GM12865 (cell line): ENCODE measurements around the gene KCNIP3.

Source experiments
- DNase-seq: peaks from one replicate; pipeline ENCODE4 v3.0.0; 2010; ENCODE audit warnings: low read depth
- H3K4me3 ChIP-seq: 2 replicates; pipeline ENCODE4 v1.5.1; 2011; ENCODE audit warnings: mild to moderate bottlenecking, low read depth, low read length, control low read depth
- TF ChIP-seq, protein P1 (sequence below): IDR thresholded peaks from 2 replicates; pipeline ENCODE4 v1.5.1; 2011; ENCODE audit warnings: low read length, control low read depth, low read depth, inconsistent platforms; ENCODE audit not compliant: insufficient read depth; ENCODE audit errors: missing control alignments

The KCNIP3 gene

DNA sequence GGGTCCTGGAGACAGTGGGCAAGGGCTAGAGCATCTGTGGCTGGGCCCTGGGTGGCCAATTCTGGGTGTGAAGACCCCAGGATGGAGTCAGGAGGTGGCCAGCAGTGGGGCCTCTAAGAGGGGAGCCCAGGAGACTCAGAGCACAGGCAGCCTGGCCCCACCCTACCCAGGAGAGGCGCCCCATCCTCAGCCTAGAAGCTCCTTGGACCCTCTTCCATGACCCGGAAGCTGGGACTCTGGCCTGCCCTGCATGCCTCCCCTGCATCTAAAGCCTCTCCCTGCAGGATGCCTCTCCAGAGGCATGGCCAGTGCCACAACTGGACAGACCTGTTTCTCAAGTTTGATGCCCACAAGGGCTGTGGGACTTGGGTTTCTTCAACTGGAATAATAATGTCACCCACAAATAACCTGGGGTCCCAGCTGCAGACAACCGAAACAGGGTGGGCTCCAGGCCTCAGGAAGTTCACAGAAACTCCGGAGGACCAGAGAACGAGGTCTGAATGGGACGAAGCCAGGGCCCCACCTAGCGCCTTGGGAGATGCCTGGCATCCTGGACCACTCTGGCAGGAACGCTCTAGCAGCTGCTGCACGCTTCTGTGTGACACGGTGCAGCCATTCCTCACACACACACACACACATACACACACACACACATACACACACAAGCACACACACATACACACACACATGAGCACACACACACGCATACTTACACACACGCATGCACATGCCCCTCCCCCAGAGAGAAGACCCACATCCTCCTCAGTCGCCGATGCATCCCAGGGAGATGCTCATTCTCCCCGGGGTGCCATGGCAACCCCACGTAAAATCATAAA, 16.4 kb downstream of the KCNIP3 start:
- TF ChIP-seq, protein P1, sequence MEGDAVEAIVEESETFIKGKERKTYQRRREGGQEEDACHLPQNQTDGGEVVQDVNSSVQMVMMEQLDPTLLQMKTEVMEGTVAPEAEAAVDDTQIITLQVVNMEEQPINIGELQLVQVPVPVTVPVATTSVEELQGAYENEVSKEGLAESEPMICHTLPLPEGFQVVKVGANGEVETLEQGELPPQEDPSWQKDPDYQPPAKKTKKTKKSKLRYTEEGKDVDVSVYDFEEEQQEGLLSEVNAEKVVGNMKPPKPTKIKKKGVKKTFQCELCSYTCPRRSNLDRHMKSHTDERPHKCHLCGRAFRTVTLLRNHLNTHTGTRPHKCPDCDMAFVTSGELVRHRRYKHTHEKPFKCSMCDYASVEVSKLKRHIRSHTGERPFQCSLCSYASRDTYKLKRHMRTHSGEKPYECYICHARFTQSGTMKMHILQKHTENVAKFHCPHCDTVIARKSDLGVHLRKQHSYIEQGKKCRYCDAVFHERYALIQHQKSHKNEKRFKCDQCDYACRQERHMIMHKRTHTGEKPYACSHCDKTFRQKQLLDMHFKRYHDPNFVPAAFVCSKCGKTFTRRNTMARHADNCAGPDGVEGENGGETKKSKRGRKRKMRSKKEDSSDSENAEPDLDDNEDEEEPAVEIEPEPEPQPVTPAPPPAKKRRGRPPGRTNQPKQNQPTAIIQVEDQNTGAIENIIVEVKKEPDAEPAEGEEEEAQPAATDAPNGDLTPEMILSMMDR = no peak
- no peak overlapping the region for H3K4me3 ChIP-seq
- no peak for DNase-seq

DNA sequence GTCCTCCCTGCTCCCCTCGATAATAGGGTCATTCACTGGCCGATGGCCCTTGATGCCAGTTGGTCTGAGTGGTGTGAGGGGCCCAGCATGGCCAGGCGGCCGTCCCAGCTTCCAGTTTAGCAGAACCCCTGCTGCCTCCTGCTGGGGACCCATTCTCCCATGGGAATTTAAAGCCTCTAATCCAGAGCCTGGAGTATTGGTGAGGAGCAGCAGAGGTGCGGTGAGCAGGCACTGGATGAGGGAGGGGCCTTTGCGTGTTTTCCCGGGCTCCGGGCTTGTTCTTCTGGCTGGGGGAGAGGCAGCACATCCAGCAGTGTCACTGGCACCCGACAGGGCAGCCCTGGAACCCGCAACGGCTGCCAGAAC, 17.4 kb downstream of the KCNIP3 start:
- TF ChIP-seq, protein P1 = no peak
- no peak overlapping the region for H3K4me3 ChIP-seq
- DNase-seq = no peak

DNA sequence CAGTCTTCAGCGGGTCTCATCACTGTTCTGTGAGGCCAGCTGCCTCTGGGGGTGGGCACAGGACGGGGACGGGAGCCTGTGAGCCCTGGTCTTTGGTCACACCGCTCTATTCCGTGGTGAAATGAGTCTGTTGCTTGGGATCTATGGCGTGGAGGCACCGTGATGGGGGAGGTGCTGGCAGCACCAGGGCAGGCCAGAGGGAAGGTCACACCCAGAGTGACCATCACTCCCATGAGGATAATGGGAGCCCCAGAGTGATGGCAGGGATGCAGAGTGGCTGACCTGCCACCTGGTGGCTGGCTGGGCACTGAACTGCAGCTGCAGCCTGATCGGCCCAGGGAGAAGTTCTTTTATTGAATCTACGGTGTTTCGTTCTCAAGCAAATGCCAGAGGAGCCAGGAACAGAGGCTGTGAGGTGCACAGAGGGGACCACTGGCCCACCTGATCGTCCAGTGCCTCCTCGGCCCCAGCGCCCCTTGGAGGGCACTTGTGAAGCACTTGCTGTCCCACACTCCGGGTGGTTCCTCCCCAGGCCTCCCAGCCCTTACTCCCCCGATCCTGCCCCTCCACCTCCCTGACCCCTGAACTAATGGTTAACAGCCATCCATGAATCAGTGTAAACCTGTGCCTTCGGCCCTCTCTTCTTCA, 17.9 kb downstream of the KCNIP3 start:
- H3K4me3 ChIP-seq = no peak overlapping the region
- TF ChIP-seq, protein P1 = peak; percentile 40
- peak; percentile 14 for DNase-seq

DNA sequence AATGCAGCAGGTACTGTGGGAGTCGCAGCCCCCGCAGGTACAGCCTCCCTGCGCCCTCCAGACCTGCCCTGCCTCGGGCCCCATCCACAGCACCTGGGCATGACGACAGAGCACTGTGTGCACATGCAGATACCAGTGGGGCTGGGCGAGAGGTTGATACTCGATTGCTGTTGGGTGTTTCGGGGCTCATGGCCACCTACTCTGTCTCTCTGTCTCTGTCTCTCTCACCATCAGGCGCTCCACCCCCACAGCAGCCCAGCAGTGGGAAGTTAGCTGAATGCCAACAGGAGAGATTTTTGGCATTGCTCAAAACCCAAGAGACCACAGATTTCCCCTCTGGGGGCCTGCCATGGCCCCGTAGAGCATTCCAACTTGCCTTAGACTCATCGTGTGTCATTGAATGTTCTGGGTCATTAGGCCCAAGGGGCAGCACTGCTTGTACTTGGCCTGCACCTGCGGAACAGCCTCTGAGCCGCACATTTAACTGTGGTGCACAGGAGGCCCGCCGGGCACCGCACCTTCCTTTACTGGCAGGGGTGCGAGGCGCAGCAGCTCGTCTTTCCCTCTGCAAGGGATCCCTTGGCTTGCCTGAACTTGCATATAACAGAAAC, 18.8 kb downstream of the KCNIP3 start:
- TF ChIP-seq, protein P1 = no peak
- no peak overlapping the region for H3K4me3 ChIP-seq
- DNase-seq = no peak

DNA sequence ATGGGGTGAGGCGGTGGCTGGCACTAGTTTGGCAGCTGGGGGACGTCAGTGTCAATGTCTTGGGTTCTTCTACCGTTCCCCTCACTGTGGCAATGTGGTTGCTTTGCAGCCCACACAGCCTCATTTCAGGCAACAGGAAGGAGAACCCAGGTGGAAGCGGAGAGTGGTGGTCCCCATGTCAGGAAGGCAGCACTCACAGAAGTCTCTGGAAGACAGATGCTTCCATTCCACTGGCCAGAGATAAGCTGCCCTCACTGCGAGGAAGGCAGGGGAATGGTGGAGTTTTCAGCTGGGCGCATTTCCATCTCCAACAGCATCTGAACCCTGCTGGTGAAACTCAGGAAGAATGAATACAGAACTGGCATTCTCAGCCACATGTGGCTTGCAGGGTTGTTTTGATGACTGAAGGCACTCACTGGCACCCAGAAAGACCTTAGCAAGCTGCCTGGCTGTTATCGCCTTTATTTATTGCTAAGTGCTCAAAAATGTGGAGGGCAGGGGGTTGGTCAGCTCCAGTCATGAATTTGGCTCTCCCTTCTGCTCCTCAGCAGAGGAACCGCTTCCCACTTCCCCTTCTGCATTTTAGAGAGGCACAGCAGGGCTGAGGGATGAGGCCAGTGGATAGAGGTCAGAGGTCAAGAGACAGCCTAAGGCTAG, 19.4 kb downstream of the KCNIP3 start:
- no peak for DNase-seq
- no peak overlapping the region for H3K4me3 ChIP-seq
- TF ChIP-seq, protein P1 = no peak

DNA sequence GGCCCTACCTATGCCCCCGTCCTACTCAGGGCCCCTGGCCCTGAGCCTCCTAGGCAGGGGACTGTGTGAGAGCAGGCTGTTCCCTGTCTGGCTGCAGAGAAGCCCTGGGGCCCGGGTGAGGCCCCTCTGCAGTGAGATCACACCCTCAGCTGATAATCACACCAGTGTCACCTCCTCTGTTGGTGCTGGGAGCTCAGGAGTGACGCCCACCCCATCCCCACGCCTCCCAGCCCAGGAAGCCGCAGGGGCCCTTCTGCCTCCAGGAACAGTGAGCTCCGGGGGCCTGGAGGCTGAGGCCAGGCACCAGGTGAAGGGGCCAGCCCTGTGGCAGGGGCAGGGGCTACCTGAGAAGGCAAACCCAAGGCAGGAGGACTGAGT, 20.0 kb downstream of the KCNIP3 start:
- TF ChIP-seq, protein P1 = no peak
- no peak for DNase-seq
- no peak overlapping the region for H3K4me3 ChIP-seq
